GM12892 (cell line): Measurements from ENCODE around the gene C17orf114.

ENCODE experiments used
- POLR2A ChIP-seq: IDR thresholded peaks from 2 replicates; pipeline ENCODE4 v1.6.1; 2011; ENCODE audit warnings: low read depth, low read length, control low read depth
- TAF1 ChIP-seq: IDR thresholded peaks from 2 replicates; pipeline ENCODE4 v1.6.1; 2011; ENCODE audit warnings: low read depth, mild to moderate bottlenecking, control low read depth, low read length, borderline replicate concordance

DNA sequence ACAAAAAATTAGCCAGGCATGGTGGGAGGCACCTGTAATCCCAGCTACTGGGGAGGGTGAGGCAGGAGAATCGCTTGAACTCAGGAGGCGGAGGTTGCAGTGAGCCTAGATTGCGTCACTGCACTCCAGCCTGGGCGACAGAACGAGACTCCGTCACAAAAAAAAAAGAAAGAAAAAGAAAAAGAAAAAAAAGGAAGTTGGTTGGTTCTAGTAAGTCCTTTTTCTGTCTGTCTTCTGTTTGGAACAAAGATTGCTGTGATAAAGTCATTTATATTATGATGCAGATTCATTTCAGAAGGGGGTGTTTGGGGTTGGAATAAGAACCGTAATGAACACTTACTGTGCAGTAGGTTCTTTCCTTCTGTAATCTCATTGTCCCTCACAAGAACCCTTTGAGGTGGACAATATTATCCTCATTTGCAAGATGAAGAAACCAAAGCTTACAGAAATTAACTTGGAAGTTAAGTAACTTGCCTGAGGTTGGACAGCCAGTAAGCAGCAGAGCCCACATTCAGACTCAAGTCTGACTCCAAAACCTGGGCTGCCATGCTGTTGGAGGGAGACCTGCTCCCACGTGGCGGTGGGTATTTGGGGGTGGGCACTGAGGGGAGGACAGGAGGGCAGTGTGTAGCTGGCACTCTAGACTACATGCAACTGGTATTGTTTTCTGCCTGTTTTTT, 41.3 kb upstream of the C17orf114 start:
- TF ChIP-seq POLR2A (no peak), TAF1 (no peak)
